ENCODE results near the gene CDC40. TPM values are rescaled to one million over a fixed set of nuclear protein-coding genes. Genes with fewer than 3 reads are reported as not detected.

The CDC40 gene
- 10 to 100 TPM; 25.9 to 29.1 TPM for total RNA-seq

DNA sequence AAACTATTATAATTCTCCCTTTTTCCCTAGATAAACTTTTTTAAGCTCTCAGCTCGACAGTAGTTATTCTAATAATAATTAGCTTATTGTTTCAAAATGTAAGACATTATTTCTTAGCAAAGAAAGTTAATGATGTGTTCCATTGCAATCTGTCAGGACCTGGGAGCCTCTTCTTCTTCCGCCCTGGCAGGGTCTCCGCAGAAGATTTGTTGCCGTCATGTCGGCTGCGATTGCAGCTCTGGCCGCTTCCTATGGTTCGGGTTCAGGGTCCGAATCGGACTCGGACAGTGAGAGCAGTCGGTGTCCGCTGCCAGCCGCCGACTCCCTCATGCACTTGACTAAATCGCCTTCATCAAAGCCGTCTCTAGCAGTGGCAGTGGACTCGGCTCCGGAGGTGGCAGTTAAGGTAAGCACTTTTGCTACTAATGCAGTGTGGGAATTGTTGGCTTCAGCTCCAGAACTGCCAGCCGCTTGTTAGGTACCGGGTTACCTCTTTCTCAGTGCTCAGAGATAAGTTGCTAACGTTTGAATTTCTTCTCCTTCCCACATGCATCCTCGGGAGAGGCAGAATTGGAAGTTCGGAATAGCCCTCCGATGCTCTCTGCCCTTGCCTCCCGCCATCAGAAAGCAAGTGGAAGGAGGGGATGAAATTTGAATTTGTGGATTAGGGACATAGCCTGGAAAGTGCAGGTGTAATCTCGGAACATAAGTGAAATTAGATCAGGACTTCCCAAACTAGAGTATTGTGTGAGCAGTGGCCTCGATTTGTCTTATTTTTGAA, at the start of gene CDC40:
Gene CDC40 (plus strand): TSS at position 200 of the 781 bp plus-strand sequence. CDS start 18 bp downstream, at position 218.
- peak within 1 kb of the TSS; percentile 31 for H3K27ac Mint-ChIP-seq
- no peak within 1 kb of the TSS for H3K4me3 Mint-ChIP-seq
- no peaks in the 10 kb centered on the region for H3K9me3 Mint-ChIP-seq
- H3K4me1 Mint-ChIP-seq, result peaks cover 8% of the 10 kb centered on the region
- DNase-seq, result peak; percentile 47
- H3K36me3 Mint-ChIP-seq, result peaks cover 1% of the 10 kb centered on the region
- H3K27me3 Mint-ChIP-seq, result peaks cover 1% of the 10 kb centered on the region

DNA sequence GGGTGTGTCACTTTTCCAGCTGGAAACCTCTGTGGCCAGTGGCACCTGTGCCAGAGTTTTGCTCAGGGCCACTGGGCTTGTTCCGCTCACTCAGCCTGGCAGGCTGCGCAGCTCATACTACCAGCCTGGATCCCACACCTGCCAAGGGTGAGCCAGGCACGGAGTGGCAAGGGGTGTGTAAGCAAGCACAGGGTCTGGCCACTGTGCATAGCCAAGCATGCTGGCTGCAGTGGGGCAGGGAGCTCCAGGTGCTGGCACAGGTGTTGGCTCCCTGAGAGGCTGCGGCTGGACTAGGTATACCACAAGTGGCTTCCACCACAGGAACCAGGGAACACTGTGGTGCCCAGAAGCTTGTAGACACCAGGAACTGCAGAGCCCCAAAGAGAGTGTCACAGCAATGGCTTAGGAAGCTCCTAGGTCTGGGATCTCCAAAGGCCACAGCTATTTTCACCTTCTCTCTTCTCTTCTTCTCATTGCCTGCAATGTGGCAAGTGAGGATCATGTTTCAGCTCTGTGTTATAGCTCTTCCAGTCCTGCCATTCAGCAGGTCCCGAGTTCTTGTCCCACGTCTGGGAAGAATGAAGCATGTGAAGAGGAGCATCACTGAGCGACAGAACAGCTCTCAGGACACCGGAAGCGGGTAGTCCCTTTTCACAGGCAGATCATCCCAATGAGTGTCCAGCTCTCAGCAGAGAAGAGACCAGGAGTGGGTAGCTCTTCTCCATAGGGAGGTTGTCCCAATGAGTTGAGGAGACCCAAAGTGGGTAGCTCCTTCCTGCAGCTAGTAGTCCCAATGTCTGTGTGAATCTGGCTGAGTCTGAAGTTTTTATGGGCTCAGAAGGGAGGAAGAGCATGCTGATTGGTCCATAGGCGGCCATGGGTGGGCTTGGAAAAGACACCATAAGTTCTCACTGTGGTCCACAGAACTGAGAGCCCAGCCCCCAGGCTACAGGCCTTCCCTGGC, 42.0 kb upstream of the CDC40 start:
- no peaks in the 10 kb centered on the region for H3K4me1 Mint-ChIP-seq
- no peak overlapping the region for H3K4me3 Mint-ChIP-seq
- H3K9me3 Mint-ChIP-seq, result no peaks in the 10 kb centered on the region
- no peaks in the 10 kb centered on the region for H3K36me3 Mint-ChIP-seq
- peaks cover 9% of the 10 kb centered on the region for H3K27me3 Mint-ChIP-seq
- H3K27ac Mint-ChIP-seq, result no peak overlapping the region
- no peak for DNase-seq

DNA sequence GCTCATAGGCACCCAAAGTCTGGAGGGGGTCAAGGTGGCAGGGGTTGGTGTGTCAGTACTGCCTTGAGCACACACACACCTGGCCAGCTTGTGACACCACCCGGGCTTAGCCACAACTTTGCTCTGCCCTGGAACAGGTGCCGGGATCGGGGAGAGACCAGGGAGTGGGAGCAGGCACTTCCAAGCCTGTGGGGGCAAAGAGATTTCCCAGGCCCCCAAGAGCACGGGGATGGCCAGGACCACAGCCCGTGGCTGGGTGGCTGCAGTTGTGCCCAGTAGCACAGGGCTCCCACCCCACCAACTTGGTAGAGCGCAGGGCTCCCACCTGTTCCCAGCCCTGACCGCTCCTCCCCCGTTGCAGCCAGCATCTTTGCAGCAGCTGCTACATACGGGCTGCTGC, 41.2 kb upstream of the CDC40 start:
- Mint-ChIP-seq H3K4me3 (no peak overlapping the region), H3K27me3 (peaks cover 10% of the 10 kb centered on the region), H3K27ac (no peak overlapping the region), H3K9me3 (no peaks in the 10 kb centered on the region), H3K4me1 (no peaks in the 10 kb centered on the region), H3K36me3 (no peaks in the 10 kb centered on the region)
- DNase-seq, result no peak

DNA sequence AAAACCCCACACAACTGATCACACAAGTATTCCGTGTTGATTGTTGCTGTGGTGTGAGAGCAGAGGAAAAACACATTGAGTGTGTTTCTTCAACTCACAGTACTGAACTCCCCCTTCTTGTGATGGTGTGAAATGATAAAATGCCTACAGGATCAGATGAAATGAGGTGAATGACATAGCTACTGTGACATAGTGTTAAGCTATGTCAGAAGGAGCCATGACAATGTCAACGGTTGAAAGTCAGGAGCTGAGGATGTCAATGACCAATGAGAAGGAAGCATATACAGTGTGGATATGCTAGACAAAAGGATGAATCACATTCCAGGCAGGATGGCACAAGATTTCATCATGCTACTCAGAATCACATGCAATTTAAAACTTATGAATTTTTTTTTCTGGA, 39.6 kb upstream of the CDC40 start:
- DNase-seq, result no peak

DNA sequence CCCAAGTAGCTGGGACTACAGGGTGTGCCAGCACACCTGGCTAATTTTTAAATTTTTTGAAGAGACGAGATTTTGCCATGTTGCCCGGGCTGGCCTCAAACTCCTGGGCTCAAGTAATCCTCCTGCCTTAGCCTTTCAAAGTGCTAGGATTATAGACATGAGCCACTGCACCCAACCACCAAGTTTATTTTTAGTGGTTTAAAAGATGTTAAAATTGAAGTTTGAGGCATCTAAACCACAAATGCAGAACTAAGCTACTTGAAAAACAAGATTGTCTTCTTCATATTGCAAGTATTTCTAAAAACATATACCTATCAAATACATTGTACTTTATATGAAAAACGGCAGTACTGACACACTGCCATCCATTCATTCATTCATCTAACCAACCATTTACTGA, 32.4 kb upstream of the CDC40 start:
- H3K36me3 Mint-ChIP-seq, result no peaks in the 10 kb centered on the region
- no peak overlapping the region for H3K27ac Mint-ChIP-seq
- peaks cover 7% of the 10 kb centered on the region for H3K27me3 Mint-ChIP-seq
- no peak overlapping the region for H3K4me3 Mint-ChIP-seq
- no peaks in the 10 kb centered on the region for H3K9me3 Mint-ChIP-seq
- no peak for DNase-seq
- no peaks in the 10 kb centered on the region for H3K4me1 Mint-ChIP-seq

More for the DNA sequence above, 39.6 kb upstream of the CDC40 start:
- Mint-ChIP-seq H3K9me3 (no peaks in the 10 kb centered on the region), H3K4me3 (no peak overlapping the region), H3K27me3 (peaks cover 12% of the 10 kb centered on the region), H3K27ac (no peak overlapping the region), H3K36me3 (no peaks in the 10 kb centered on the region), H3K4me1 (no peaks in the 10 kb centered on the region)

DNA sequence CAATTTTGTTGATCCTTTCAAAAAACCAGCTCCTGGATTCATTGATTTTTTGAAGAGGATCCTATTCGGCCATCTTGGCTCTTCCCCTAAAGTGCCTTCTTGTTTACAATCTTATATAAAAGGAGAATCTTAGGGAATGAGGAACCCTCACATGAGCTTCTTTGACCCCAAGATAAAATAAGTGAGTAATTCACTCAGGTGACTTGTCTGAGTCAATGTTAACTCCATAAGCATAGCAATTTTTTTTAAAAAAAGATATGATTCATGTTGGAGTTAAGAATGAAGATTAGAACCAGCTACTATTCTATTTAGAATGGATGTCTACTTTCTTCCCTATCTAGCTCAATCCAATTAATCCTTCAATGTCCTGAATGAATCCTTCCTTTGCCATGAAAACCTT, 21.7 kb upstream of the CDC40 start:
- Mint-ChIP-seq H3K9me3 (no peaks in the 10 kb centered on the region), H3K27me3 (peaks cover 18% of the 10 kb centered on the region), H3K27ac (no peak overlapping the region), H3K4me1 (no peaks in the 10 kb centered on the region), H3K4me3 (no peak overlapping the region), H3K36me3 (peaks cover 2% of the 10 kb centered on the region)
- DNase-seq, result no peak

DNA sequence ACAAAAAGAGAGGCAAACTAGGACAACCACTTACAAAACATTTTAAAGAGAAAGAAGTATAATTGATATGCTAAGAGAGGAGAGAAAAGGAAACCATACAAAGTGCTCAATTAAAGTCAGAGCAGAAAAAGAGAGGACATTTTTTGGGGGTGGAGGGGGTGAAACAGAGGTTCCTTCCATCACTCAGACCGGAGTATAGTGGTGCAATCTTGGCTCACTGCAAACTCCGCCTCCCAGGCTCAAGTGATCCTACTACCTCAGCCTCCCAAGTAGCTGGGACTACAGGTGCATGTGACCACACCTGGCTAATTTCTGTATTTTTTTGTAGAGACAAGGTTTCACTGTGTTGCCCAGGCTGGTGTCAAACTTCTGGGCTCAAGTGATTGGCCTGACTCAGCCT, 10.1 kb upstream of the CDC40 start:
- no peaks in the 10 kb centered on the region for H3K4me1 Mint-ChIP-seq
- no peak overlapping the region for H3K4me3 Mint-ChIP-seq
- no peak overlapping the region for H3K27ac Mint-ChIP-seq
- H3K27me3 Mint-ChIP-seq, result peaks cover 5% of the 10 kb centered on the region
- DNase-seq, result no peak
- no peaks in the 10 kb centered on the region for H3K36me3 Mint-ChIP-seq
- no peaks in the 10 kb centered on the region for H3K9me3 Mint-ChIP-seq

DNA sequence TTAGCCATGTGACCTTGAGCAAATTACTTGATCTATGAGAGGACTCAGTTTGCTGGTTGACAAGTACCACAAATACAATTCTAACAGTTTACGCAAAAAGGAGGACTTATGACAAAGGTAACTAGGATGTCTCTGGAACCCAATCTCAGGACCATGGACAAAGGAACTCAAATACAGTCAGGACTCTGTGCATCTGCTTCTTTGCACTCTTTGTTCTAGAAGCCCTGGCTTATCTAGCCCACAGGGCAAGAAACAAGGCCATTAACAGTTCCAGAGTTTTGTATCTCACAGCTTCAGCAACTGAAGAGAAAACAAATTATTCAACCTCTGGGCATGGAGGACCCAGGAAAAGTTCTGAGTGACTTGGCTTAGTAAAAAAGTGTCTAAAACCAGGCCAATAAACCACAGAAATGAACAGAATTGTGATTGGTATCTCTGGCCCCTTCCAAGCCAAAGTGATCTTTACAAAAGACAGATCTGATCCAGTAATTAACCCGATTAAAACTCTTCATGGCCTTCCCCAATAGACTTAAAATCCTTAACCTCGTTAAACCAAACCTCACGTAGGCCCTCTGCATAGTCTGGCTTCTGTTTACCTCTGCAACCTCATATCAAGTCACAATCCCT, 6.6 kb upstream of the CDC40 start:
- DNase-seq, result no peak
- Mint-ChIP-seq H3K36me3 (no peaks in the 10 kb centered on the region), H3K27me3 (peaks cover 9% of the 10 kb centered on the region), H3K27ac (no peak overlapping the region), H3K9me3 (no peaks in the 10 kb centered on the region), H3K4me3 (no peak overlapping the region), H3K4me1 (peaks cover 3% of the 10 kb centered on the region)

DNA sequence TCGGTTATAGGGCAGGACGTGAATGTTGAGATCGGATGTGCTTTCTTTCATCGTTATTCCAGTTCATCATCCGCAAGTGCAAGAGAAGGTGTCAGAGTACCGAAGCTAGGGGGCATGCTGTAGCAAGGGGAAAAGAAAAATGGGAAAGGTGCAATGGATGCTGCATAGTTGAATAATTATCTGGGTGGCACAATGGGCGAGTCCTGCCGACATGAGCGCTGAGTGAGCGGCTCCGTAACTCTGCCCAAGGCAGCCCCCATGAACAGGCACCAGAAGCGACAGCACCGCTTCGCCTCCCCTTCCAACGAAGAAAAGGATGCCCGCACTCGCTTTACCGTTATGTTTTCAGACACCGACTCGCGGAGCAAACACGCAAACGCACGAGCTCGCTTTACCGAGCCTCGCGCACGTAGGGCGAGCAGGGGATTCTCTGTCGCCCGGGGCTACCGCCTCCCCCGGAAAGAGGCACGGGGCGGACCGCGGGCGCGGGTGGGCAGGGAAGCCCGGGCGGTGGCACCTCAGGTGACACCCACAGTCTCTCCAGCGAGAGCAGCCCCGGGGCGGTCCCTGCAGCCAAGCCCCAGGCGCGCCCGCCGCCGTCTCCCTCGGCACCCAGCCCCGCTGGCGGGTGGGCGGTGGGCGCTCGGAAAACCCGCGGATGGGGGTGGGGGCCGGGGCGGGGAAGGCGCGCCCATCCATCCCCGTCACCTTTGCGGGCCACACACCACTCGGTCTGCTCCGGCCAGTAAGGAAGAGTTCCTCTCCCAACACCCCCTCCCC, 1.4 kb upstream of the CDC40 start:
- Mint-ChIP-seq H3K27ac (peak overlapping the region; percentile 31), H3K27me3 (peaks cover 7% of the 10 kb centered on the region), H3K9me3 (no peaks in the 10 kb centered on the region), H3K4me3 (peak overlapping the region; percentile 75), H3K36me3 (no peaks in the 10 kb centered on the region), H3K4me1 (peaks cover 3% of the 10 kb centered on the region)
- DNase-seq, result peak; percentile 73

DNA sequence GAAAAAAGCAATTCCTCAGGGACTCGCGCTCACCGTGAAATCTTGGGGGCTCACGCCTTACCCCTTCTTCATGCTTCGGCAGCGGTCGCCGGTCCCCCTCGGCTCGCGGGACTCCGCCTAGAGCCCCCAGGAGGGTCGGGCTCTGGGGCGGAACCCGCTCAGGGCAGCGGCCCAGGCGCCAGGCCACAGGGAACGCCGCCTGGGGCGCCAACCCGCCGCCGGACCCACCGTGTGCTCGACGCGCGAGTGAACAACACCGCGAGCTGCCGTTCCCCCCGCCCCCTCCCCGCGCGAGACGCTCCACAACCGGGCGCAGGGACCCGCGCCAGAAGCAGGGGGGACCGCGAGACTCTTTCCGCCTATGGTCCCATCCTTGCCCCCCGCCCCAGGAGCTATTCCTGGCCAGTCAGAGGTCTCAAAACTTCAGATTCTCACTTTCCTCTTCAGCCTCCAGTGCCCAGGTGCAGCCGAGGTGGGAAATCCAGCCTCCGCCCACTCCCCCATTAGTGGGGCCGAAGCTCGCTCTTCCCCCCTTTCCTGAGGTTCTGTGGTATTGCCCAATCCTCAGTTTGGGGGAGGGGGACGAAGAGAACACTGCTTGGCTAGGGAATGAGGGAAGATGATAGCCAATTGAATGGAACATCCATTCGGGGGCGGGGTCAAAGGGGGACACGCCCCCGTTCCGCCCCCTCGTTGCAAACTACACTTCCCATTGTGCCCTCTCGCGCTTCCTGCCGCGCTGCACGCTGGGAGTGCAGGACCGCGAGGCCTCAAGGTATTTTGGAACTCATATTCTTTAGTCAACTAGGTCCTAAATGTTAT, 610 bp upstream of the CDC40 start, which contains the start of gene WASF1:
Gene WASF1 (minus strand): TSS at position 265 of the 822 bp plus-strand sequence. CDS start 52,069 bp downstream, outside the sequence.
- H3K36me3 Mint-ChIP-seq, result no peaks in the 10 kb centered on the region
- peaks cover 7% of the 10 kb centered on the region for H3K27me3 Mint-ChIP-seq
- DNase-seq, result peak; percentile 90
- H3K27ac Mint-ChIP-seq, result peak within 1 kb of the TSS; percentile 31
- peak within 1 kb of the TSS; percentile 75 for H3K4me3 Mint-ChIP-seq
- H3K9me3 Mint-ChIP-seq, result no peaks in the 10 kb centered on the region
- peaks cover 5% of the 10 kb centered on the region for H3K4me1 Mint-ChIP-seq

DNA sequence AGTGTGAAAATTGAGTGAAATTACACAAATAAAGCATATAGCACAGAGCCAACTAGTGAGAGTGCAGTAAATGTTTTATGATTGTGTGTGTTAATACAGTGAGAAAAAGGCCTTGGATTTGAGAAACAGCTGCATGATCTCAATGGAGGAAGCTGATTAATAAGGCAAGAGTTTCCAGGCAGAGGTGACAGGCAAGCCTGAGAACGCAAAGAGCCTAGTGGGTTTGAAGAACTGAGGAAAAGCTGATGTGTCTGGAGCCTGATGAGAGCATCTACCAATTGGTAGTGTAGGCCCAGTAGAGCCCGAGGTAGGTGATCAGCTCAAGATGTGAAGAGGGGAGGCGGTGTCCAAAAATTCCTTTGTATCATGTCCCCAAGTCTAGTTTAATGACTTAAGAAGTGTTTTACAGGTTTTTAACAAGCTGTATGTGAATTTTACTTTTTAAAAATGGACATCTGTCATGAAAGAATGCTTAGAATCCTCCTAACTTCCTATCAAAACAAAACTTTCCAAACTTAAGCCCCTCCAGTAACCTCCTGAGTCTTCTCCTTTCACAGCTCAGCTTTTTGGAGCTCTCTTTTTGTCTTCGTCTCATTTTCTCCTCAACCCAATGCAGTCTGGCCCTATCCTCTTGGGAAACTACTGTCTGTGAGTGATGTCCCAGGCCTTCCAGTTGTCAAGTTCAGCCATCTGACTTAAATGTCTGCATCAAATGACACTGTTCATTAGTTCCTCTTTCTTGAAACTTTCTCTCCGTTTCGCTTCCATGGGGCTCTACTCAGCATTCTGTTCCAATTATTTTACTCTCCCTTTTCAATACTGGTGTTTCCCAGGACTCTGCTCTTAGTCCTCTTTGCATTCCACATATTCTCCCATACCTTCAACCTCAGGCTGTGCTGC, 1.2 kb downstream of the CDC40 start:
- no peaks in the 10 kb centered on the region for H3K27me3 Mint-ChIP-seq
- H3K4me1 Mint-ChIP-seq, result peaks cover 15% of the 10 kb centered on the region
- H3K36me3 Mint-ChIP-seq, result peaks cover 3% of the 10 kb centered on the region
- no peaks in the 10 kb centered on the region for H3K9me3 Mint-ChIP-seq
- no peak for DNase-seq
- no peak overlapping the region for H3K4me3 Mint-ChIP-seq
- no peak overlapping the region for H3K27ac Mint-ChIP-seq

DNA sequence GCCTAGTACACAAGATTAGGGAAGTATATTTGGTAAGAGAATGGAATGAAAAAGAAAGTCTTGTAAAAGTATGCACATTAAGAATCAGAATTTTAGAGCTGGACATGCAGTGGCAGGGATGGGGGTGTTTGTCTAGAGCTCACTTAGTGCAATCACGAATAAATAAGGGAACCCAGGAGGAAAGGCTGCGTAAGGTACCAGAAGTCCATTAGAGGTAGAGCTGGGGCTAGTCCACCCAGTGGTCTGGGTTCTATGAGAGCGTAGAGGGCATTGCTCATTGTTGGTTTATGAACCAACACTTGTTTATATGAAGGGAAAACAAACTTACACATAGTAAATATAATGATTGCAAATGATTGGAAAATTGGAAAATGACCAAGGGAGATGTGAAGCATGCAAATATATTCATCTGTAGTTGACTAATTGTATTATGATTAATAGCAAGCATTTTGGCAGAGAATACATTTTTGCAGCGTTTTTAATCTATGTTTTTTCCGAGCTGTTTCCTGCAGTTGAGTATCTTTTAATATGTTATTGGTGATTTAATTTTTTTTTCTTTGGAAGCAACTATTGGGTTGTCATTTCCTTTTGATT, 3.2 kb downstream of the CDC40 start:
- Mint-ChIP-seq H3K4me3 (no peak overlapping the region), H3K9me3 (no peaks in the 10 kb centered on the region), H3K4me1 (peaks cover 24% of the 10 kb centered on the region), H3K27ac (no peak overlapping the region), H3K36me3 (peaks cover 3% of the 10 kb centered on the region), H3K27me3 (no peaks in the 10 kb centered on the region)
- no peak for DNase-seq

Measured in activated naive CD8-positive, alpha-beta T cell treated with anti-CD3 and anti-CD28 coated beads for 36 hours (primary cell).